Measurements from ENCODE around the gene TMEM201. TPM values are rescaled to one million over a fixed set of nuclear protein-coding genes. Genes with fewer than 3 reads are reported as not detected.

Gene TMEM201
- total RNA-seq, 2 donors from 2014 or later, result 11.2 to 15.0 TPM

GRCh38 chr1:9544926-9545325 lies 43.8 kb upstream of the TMEM201 start:
- H3K9me3 ChIP-seq, result no peaks in the 10 kb centered on the region

DNA sequence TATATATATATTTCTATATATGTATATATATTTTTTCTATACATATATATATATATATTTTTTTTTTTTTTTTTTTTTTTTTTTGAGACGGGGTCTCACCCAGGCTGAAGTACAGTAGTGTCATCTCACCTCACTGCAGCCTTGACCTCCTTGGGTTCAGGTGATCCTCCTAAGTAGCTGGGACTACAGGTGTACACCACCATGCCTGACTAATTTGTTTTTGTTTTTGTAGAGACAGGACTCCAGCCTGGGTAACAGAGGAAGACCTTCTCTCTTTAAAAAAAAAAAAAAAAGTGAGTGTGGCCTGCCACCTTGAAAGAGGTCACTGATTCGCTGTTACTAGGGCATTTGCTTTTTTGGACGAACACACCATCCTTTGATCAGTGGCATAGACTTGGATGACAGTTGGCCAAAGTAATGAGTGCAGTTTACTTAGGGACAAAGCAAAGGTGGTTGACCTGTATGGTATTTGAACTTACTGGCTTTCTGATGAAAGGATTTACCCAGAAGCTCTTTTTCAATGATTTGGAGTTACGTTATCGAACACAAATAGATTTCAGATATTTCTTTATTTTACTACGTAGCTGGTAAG lies 38.7 kb upstream of the TMEM201 start:
- DNase-seq (ENCODE audit: low spot score), result no peak
- H3K4me1 ChIP-seq (ENCODE audit: control insufficient read depth in 1 of 2, low read depth in 2 of 2), result peaks cover 0 to 7% of the 10 kb centered on the region in 2 donors
- H3K4me3 ChIP-seq, result no peak overlapping the region
- TF ChIP-seq CTCF (IDR thresholded peaks at IDR 0.05), result no peak
- no peak for ATAC-seq (ENCODE audit: insufficient number of reproducible peaks, low FRiP score, low read depth)
- H3K36me3 ChIP-seq, result no peaks in the 10 kb centered on the region
- H3K27me3 ChIP-seq (replicated peaks; ENCODE audit: insufficient read depth), result no peaks in the 10 kb centered on the region
- H3K9me3 ChIP-seq, result no peaks in the 10 kb centered on the region
- no peak overlapping the region for H3K27ac ChIP-seq

More at GRCh38 chr1:9544926-9545325, 43.8 kb upstream of the TMEM201 start:
- Histone ChIP-seq H3K4me1 (ENCODE audit: control insufficient read depth in 1 of 2, low read depth in 2 of 2) (peaks cover 7 to 8% of the 10 kb centered on the region in 2 donors), H3K27me3 (replicated peaks; ENCODE audit: insufficient read depth) (no peaks in the 10 kb centered on the region), H3K4me3 (no peak overlapping the region), H3K36me3 (no peaks in the 10 kb centered on the region), H3K27ac (no peak overlapping the region)
- ATAC-seq (ENCODE audit: insufficient number of reproducible peaks, low FRiP score, low read depth) (no peak), DNase-seq (ENCODE audit: low spot score) (no peak)
- no peak for TF ChIP-seq CTCF (IDR thresholded peaks at IDR 0.05)

DNA sequence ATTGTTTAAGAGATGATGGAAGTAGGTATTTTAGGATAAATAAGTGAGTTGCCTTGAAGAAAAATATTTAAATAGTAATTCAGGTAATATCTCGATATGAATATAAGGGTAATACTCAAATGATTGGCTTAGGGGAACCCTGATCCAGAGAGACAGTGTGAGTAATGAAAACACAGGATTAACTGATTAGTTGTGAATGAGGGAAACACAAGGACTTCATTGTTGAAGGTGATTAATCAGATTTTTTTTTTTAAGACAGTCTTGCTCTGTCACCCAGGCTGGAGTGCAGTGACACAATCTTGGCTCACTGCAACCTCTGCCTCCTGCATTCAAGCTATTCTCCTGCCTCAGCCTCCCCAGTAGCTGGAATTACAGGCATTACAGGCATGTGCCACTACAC lies 36.7 kb upstream of the TMEM201 start:
- Histone ChIP-seq H3K4me3 (no peak overlapping the region), H3K4me1 (ENCODE audit: control insufficient read depth in 1 of 2, low read depth in 2 of 2) (peaks cover 3 to 21% of the 10 kb centered on the region in 2 donors), H3K36me3 (no peaks in the 10 kb centered on the region), H3K27me3 (replicated peaks; ENCODE audit: insufficient read depth) (no peaks in the 10 kb centered on the region), H3K9me3 (no peaks in the 10 kb centered on the region), H3K27ac (no peak overlapping the region)
- TF ChIP-seq CTCF (IDR thresholded peaks at IDR 0.05), result no peak
- ATAC-seq (ENCODE audit: insufficient number of reproducible peaks, low FRiP score, low read depth), result no peak
- no peak for DNase-seq (ENCODE audit: low spot score)

GRCh38 chr1:9553736-9554144 lies 35.0 kb upstream of the TMEM201 start:
- DNase-seq (ENCODE audit: low spot score) (no peak), ATAC-seq (ENCODE audit: insufficient number of reproducible peaks, low FRiP score, low read depth) (no peak)
- no peaks in the 10 kb centered on the region for H3K9me3 ChIP-seq

GRCh38 chr1:9555942-9556341 lies 32.8 kb upstream of the TMEM201 start:
- Histone ChIP-seq H3K4me3 (no peak overlapping the region), H3K36me3 (no peaks in the 10 kb centered on the region), H3K27ac (peak overlapping the region in 1 of 2 donors; percentile 0), H3K27me3 (replicated peaks; ENCODE audit: insufficient read depth) (no peaks in the 10 kb centered on the region), H3K4me1 (ENCODE audit: control insufficient read depth in 1 of 2, low read depth in 2 of 2) (peaks cover 3 to 23% of the 10 kb centered on the region in 2 donors), H3K9me3 (no peaks in the 10 kb centered on the region)
- DNase-seq (ENCODE audit: low spot score) (no peak), ATAC-seq (ENCODE audit: insufficient number of reproducible peaks, low FRiP score, low read depth) (no peak)
- TF ChIP-seq CTCF (IDR thresholded peaks at IDR 0.05), result no peak

More at GRCh38 chr1:9553736-9554144, 35.0 kb upstream of the TMEM201 start:
- no peak for TF ChIP-seq CTCF (IDR thresholded peaks at IDR 0.05)
- Histone ChIP-seq H3K27me3 (replicated peaks; ENCODE audit: insufficient read depth) (no peaks in the 10 kb centered on the region), H3K36me3 (no peaks in the 10 kb centered on the region), H3K4me3 (no peak overlapping the region), H3K27ac (no peak overlapping the region), H3K4me1 (ENCODE audit: control insufficient read depth in 1 of 2, low read depth in 2 of 2) (peaks cover 3 to 21% of the 10 kb centered on the region in 2 donors)
